Fibroblast of pulmonary artery (primary cell): Measurements from ENCODE around the gene NFIX.
A peak's percentile ranks its signal among the peaks of the same experiment; 100 is the strongest.

Experiments used
- DNase-seq: peaks from one replicate; pipeline ENCODE4 v3.0.0-alpha.2; 2010; ENCODE audit warnings: low read depth
- H3K4me3 ChIP-seq: replicated peaks from 2 replicates; pipeline ENCODE4 v1.5.1; 2011; ENCODE audit warnings: low read depth, mild to moderate bottlenecking, control low read depth, low read length, moderate library complexity
- TF ChIP-seq, protein P1 (sequence below): IDR thresholded peaks from 2 replicates; pipeline ENCODE4 v1.5.1; 2011; ENCODE audit warnings: mild to moderate bottlenecking, control low read depth, low read length, inconsistent platforms; ENCODE audit errors: missing control alignments

The NFIX gene

GRCh38 chr19:13099073-13099999 lies 104.1 kb downstream of the NFIX start:
- peak; percentile 37 for DNase-seq
- TF ChIP-seq, protein P1, sequence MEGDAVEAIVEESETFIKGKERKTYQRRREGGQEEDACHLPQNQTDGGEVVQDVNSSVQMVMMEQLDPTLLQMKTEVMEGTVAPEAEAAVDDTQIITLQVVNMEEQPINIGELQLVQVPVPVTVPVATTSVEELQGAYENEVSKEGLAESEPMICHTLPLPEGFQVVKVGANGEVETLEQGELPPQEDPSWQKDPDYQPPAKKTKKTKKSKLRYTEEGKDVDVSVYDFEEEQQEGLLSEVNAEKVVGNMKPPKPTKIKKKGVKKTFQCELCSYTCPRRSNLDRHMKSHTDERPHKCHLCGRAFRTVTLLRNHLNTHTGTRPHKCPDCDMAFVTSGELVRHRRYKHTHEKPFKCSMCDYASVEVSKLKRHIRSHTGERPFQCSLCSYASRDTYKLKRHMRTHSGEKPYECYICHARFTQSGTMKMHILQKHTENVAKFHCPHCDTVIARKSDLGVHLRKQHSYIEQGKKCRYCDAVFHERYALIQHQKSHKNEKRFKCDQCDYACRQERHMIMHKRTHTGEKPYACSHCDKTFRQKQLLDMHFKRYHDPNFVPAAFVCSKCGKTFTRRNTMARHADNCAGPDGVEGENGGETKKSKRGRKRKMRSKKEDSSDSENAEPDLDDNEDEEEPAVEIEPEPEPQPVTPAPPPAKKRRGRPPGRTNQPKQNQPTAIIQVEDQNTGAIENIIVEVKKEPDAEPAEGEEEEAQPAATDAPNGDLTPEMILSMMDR, result no peak
- no peak overlapping the region for H3K4me3 ChIP-seq

DNA sequence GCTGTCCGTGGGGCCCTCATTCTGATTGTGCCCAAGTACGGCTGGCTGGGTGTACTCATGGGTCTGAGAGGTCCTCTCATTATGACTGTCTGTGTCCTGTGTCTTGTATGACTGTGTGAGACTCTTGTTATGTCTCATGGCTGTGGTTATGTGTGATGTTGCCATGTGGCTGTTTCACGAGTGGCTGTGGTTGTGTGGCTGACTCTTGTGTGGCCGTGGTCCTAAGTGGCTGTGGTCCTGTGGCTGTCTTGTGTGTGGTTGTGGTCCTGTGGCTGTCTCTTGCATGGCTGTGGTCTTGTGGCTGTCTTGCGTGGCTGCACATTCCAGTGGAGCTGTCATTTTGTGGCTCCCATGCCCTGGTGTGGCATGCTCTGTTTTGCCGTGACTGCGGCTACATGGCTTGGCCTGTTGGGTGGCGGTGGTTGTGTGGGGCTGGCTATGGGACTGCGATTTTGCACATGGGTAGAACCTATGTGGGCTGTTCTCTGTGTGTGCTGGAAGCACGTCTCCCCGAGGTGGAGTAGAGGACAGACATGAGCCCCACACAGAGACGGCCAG lies 104.8 kb downstream of the NFIX start:
- no peak for DNase-seq
- TF ChIP-seq, protein P1, result no peak
- no peak overlapping the region for H3K4me3 ChIP-seq

DNA sequence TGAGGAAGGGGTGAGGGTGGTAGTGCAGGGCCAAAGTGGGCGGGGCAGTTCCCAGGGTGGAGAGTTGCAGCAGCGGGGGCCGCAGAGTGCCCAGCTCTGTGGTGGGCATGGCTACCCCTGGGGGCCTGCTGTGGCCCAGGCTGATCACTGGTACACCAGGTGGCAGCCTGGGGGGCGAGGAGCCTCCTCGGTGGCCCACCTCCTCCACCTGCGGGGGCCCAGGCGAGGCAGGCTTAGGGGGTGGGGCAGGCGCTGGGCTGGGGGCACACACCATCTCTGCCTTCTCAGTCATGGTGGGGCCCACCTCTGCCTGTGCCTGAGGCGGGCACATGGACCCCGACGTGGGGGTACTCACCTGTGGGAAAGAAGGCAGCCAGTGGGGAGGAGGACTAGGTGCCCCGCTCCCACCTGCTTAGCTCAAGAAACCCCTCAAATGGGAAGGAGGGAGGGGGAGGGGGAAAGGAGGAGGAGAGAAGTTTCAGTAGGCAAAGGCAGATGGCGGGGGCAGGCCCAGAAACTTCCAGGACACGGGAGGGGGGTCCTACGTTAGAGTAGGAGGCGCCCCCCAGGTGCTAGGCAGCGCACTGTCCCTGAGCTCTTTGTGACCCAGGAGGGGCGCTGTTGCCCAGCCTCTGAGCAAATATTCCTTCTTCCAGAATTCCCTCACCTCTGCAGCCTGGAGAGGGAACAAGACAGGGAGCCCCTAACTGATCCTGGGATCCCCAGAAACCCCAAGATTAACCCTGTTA lies 105.7 kb downstream of the NFIX start:
- no peak overlapping the region for H3K4me3 ChIP-seq
- TF ChIP-seq, protein P1, result peak; percentile 21
- DNase-seq, result no peak

GRCh38 chr19:13101590-13102415 lies 106.5 kb downstream of the NFIX start:
- TF ChIP-seq, protein P1, result no peak
- peak overlapping the region; percentile 35 for H3K4me3 ChIP-seq
- no peak for DNase-seq

GRCh38 chr19:13102416-13102665 lies 107.1 kb downstream of the NFIX start:
- peak overlapping the region; percentile 35 for H3K4me3 ChIP-seq
- TF ChIP-seq, protein P1, result no peak
- DNase-seq, result no peak

DNA sequence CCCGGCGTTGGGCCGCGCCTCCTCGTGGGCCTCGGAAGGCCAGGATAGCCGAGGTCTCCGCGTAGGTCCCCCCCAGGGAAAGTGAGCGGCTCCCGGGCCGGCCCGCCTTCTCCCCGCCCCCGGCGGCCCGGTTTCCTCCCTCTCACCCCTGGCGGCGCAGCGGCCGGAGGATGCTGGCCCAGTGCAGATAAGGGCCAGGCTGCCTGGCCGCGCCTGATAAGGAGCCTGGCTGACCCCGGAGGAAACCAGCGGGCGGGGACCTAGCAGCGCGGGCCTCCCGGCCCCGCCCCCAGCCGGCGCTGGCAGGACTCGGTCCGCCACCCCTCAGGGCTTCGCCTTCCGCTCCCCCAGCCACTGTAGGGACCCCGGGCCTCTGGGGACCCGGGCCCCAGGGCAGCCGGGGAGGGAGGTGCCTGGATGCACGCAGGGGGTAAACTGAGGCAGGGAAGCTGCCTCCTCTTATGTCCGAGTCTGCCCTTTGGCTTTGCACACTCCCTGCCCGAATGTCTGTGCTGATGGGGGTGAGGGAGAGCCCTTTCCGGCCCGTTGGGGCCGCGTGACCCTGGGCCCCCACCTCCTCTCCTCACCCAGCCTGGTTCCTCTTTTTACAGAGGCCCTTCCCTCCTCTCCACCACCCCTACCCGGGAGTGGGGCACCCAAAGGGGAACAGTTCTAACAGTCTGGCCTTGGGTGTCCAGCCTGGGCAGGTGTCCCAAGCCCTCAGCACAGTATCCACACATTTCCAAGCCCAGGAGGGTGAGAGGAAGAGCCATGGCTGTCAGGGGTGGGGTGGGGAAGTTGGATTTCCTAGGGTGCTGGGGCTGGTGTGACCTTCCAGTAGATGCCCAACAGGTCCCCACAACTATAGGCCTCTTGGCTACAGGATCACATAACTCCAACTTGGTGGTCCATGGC lies 107.6 kb downstream of the NFIX start, which contains the start of gene LYL1:
TSS of gene LYL1 (minus strand) at position 193 of the 915 bp plus-strand sequence. CDS start 1,687 bp downstream, outside the sequence.
- TF ChIP-seq, protein P1, result no peak
- peak within 1 kb of the TSS; percentile 35 for H3K4me3 ChIP-seq
- DNase-seq, result peak; percentile 65
